Lower lobe of right lung (tissue), 2 donors: Measurements from ENCODE around the gene RNASE11. TPM values are rescaled to one million over a fixed set of nuclear protein-coding genes. Genes with fewer than 3 reads are reported as not detected.

ENCODE experiments used
- ATAC-seq, 2 donors: fragments of 200-7000 bp; cut with Tn5 transposase; one replicate each; pipeline ENCODE4 v1.9.1; 2020 to 2022; ENCODE audit warnings: mild to moderate bottlenecking in 2 of 2, moderate library complexity in 2 of 2
- DNase-seq: peaks from one replicate; pipeline ENCODE4 v3.0.0-alpha.2; 2020
- H3K27ac ChIP-seq: fragments of 200-600 bp; one replicate; pipeline ENCODE4 v1.8.0; 2022
- H3K27me3 ChIP-seq: fragments of 200-600 bp; one replicate; pipeline ENCODE4 v1.8.0; 2022; ENCODE audit warnings: low read depth
- H3K36me3 ChIP-seq: fragments of 200-600 bp; one replicate; pipeline ENCODE4 v1.8.0; 2022; ENCODE audit warnings: mild to moderate bottlenecking
- H3K4me1 ChIP-seq: fragments of 200-600 bp; one replicate; pipeline ENCODE4 v1.8.0; 2022
- H3K4me3 ChIP-seq: fragments of 200-600 bp; one replicate; pipeline ENCODE4 v1.8.0; 2022; ENCODE audit warnings: mild to moderate bottlenecking
- H3K9me3 ChIP-seq: fragments of 200-600 bp; one replicate; pipeline ENCODE4 v1.8.0; 2022
- CTCF ChIP-seq: fragments of 200-600 bp; IDR thresholded peaks from one replicate; pipeline ENCODE4 v1.8.0; 2022; ENCODE audit warnings: antibody characterized with exemption, mild to moderate bottlenecking
- intact Hi-C: fragments of 100-400 bp; cut with DNase I; formaldehyde crosslinking; loops from one replicate; pipeline ENCODE4 v1.11.0; 2022
- total RNA-seq: library from RNA; stranded (reverse); fragmentation: NEBNext Ultra II Directional; extraction: Animal tissue kit (Norgen Biotek cat#: 25700); gene quantifications from one replicate; pipeline ENCODE4 v1.2.1, GENCODE V29; 2021
- donor health status: DM: no; HTN: yes; CAD: no; lungs with severe emphysema.

RNASE11 gene
- total RNA-seq, 1 donor from 2014 or later: not detected

GRCh38 chr14:20630340-20631022 lies 42.7 kb upstream of the RNASE11 start:
- ATAC-seq (peak; percentile 31 to 39), DNase-seq (no peak)
- H3K4me1 ChIP-seq: peaks cover 29% of the 10 kb centered on the region
- H3K4me3 ChIP-seq: peak overlapping the region; percentile 40
- H3K36me3 ChIP-seq: no peaks in the 10 kb centered on the region
- H3K27ac ChIP-seq: no peak overlapping the region
- intact Hi-C loops: no loop called here
- H3K27me3 ChIP-seq: peaks cover 46% of the 10 kb centered on the region
- no peaks in the 10 kb centered on the region for H3K9me3 ChIP-seq
- no peak for TF ChIP-seq CTCF

GRCh38 chr14:20628063-20628854 lies 40.5 kb upstream of the RNASE11 start:
- ATAC-seq (no peak), DNase-seq (no peak)
- peaks cover 32% of the 10 kb centered on the region for H3K27me3 ChIP-seq
- TF ChIP-seq CTCF: no peak
- intact Hi-C loops: no loop called here
- H3K27ac ChIP-seq: no peak overlapping the region
- H3K9me3 ChIP-seq: no peaks in the 10 kb centered on the region
- no peak overlapping the region for H3K4me3 ChIP-seq
- H3K4me1 ChIP-seq: peaks cover 50% of the 10 kb centered on the region
- no peaks in the 10 kb centered on the region for H3K36me3 ChIP-seq

GRCh38 chr14:20627346-20628027 lies 39.7 kb upstream of the RNASE11 start:
- intact Hi-C loops: no loop called here
- DNase-seq (no peak), ATAC-seq (no peak)
- TF ChIP-seq CTCF: no peak
- Histone ChIP-seq H3K27me3 (peaks cover 27% of the 10 kb centered on the region), H3K4me1 (peaks cover 53% of the 10 kb centered on the region), H3K9me3 (no peaks in the 10 kb centered on the region), H3K36me3 (no peaks in the 10 kb centered on the region), H3K4me3 (no peak overlapping the region), H3K27ac (no peak overlapping the region)

- Histone ChIP-seq H3K4me3 (no peak overlapping the region), H3K4me1 (peaks cover 41% of the 10 kb centered on the region)
- intact Hi-C loops: no loop called here
Observed at GRCh38 chr14:20626274-20626673, 38.5 kb upstream of the RNASE11 start.

More at GRCh38 chr14:20626274-20626673, 38.5 kb upstream of the RNASE11 start:
- Histone ChIP-seq H3K27me3 (peaks cover 15% of the 10 kb centered on the region), H3K9me3 (no peaks in the 10 kb centered on the region), H3K36me3 (no peaks in the 10 kb centered on the region), H3K27ac (no peak overlapping the region)
- DNase-seq (no peak), ATAC-seq (no peak)
- no peak for TF ChIP-seq CTCF
